Heart right ventricle (tissue), 16 donors: ENCODE measurements around the gene CLPTM1L. TPM values are rescaled to one million over a fixed set of nuclear protein-coding genes. Genes with fewer than 3 reads are reported as not detected.

Experiments
- ATAC-seq, 8 donors: fragments of 200-7000 bp; cut with Tn5 transposase; one replicate each; pipeline ENCODE4 v1.9.1; 2020; ENCODE audit warnings: mild to moderate bottlenecking in 8 of 8, moderate library complexity in 8 of 8, moderate number of reproducible peaks in 1 of 8
- DNase-seq, 2 donors: peaks; one replicate each; pipeline ENCODE4 v3.0.0-alpha.2; 2020
- H3K27ac ChIP-seq, 10 donors: fragments of 200-600 bp; sonication (generic) in 2 of 10; one replicate each; pipeline versions ENCODE4 v1.5.0 to v1.8.0; 2020 to 2022; ENCODE audit warnings: mild to moderate bottlenecking in 3 of 10
- H3K27me3 ChIP-seq, 7 donors: fragments of 200-600 bp; one replicate each; pipeline ENCODE4 v1.8.0; 2021 to 2022; ENCODE audit warnings: mild to moderate bottlenecking in 2 of 7
- H3K36me3 ChIP-seq, 9 donors: fragments of 200-600 bp; sonication (generic) in 1 of 9; one replicate each; pipeline versions ENCODE4 v1.5.0 to v1.8.0; 2020 to 2022; ENCODE audit warnings: mild to moderate bottlenecking in 2 of 9
- H3K4me1 ChIP-seq, 9 donors: fragments of 200-600 bp; sonication (generic) in 1 of 9; one replicate each; pipeline versions ENCODE4 v1.5.0 to v1.8.0; 2020 to 2022; ENCODE audit warnings: mild to moderate bottlenecking in 4 of 9
- H3K4me3 ChIP-seq, 10 donors: fragments of 200-600 bp; sonication (generic) in 2 of 10; one replicate each; pipeline versions ENCODE4 v1.5.0 to v1.8.0; 2020 to 2022; ENCODE audit warnings: mild to moderate bottlenecking in 7 of 10, moderate library complexity in 2 of 10
- H3K9me3 ChIP-seq, 11 donors: fragments of 200-600 bp in 10 of 11; sonication (generic) in 2 of 11; one replicate each; pipeline versions ENCODE4 v1.5.0 to v1.8.0; 2013 to 2022; ENCODE audit warnings: mild to moderate bottlenecking in 2 of 11, control low read depth in 1 of 11, moderate library complexity in 1 of 11
- WGBS, 2 donors: extraction: QIAGEN DNeasy Blood & Tissue Kit; methylation state at CpG; one replicate each; pipeline ENCODE4 v1.1.7; 2013; ENCODE audit warnings: inconsistent platforms in 1 of 2; 5-methylcytosine and 5-hydroxymethylcytosine counted together
- intact Hi-C, 10 donors: fragments of 100-400 bp; cut with DNase I; formaldehyde crosslinking; loops; one replicate each; pipeline versions ENCODE4 v1.11.1 to v1.14.2; 2022
- polyA plus RNA-seq, 2 donors: library from polyadenylated mRNA; stranded (reverse); fragments of 200-250 nt; gene quantifications; one replicate each; pipeline ENCODE4 v1.2.3, GENCODE V29; 2013
- total RNA-seq, 10 donors: library from RNA; stranded (reverse); fragmentation: NEBNext Ultra II Directional in 3 of 10; extraction: Animal tissue kit (Norgen Biotek cat#: 25700) in 3 of 10; gene quantifications; one replicate each; pipeline versions ENCODE4 v1.2.1 to v1.2.4, GENCODE V29; 2021 to 2023
- TF ChIP-seq, protein P1 (sequence below), 9 donors: fragments of 200-600 bp; sonication (generic) in 2 of 9; IDR thresholded peaks; one replicate each; pipeline versions ENCODE4 v1.5.0 to v1.8.0; 2021 to 2022; ENCODE audit warnings: antibody characterized with exemption in 9 of 9, mild to moderate bottlenecking in 5 of 9, moderate library complexity in 1 of 9
- donor health status: Arrhythmogenic right ventricular cardiomyopathy.
- donor health status: ischemic (EF 13 %, LVEDD 7.1; RV severe dilation, severe dysfunction).
- donor health status: healthy with polysubstance abuse.
- donor health status: DM: no; HTN: yes; CAD: no.
- donor health status: DM: no; HTN: no; CAD: no.
- donor health status: ischemic (EF 25% LVEDD 6.9; RV normal size, moderate dysfunction).
- donor health status: ischemic (EF 25% LVEDD 5.7; RV mildly dilated, moderate dysfunction).
- donor health status: healthy.
- donor health status: DM: yes; HTN: yes; CAD: no.
- donor health status: Ischemic cardiomyopathy.
- donor health status: ischemic (EF 35%, LVEDD 5.7; RV mildly dilated, moderate dysfunction).
- donor health status: nonischemic (EF 11% LVEDD 7.7; RV severe dilation, severe dysfunction).
- donor health status: DM: yes; HTN: yes; CAD: no.
- donor health status: PGD.
- donor health status: ischemic (EF 29% LVEDD 5.4; RV normal size, mild dysfunction).
- donor health status: nonischemic (EF 23%, LVEDD 6.1; RV moderate dilation, normal function).

CLPTM1L gene
- total and polyA plus RNA-seq, 12 donors, result 21.5 to 78.0 (median 32.5) TPM

DNA sequence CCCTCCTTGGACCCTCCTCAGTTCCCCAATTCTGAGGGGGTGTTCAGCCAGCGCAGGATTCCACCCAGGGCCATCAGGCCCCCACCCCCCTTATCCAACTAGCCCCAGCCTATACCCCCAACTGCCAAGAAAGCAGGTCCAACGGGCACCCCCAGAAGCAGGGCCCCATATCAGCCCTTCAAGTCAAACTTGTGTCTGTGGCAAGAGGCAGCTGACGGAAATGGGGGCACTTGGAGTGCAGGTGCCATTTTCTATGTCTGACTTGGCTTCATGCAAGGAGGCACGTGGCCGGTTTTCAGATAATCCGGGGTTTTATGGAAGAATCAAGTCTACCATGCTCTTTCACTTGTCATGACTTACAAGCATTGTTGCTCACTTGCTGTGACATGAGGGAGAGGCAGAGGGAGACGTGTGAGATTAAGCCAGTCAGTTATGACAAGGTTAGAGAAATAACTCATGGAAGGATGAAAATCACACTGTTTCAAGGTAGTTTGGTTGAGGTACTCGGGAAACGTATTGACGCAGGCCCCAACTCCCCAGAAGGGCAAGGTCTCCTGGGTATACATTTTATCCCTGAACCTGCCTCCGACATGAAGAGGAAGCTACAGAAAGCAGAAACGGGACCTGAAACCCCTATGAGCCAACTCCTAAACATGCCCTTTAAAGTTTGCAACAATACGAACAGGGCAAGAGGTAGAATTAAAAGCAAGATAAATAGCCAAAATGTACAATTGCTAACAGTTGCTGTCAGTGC, 26.5 kb upstream of the CLPTM1L start:
- intact Hi-C loops, result no loop called here
- WGBS, 2 donors, result 83% methylated on average over 13 of the region's 13 CpGs

DNA sequence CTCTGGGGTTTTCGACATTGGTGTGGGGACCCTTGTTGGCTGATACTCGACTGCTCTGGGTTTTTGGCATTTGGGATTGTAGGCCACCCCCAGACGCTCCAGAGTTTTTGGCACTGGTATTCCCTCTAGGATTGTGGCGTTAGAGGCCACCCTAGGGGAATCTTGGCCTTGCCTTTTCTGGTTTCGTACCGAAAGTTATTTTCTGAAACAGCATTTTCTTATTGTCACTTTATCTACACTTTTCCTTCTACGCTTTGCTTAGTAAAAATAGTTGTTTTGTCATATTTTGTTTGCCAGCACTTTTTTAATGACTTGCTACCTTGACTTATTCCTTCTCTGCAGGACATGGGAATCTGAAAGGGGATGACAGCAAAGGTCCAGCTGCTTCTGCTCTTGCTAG, 25.1 kb upstream of the CLPTM1L start:
- Histone ChIP-seq H3K36me3 (no peaks in the 10 kb centered on the region), H3K27me3 (peaks cover 0 to 34% (median 7%) of the 10 kb centered on the region in 7 donors), H3K4me3 (no peak overlapping the region), H3K27ac (no peak overlapping the region), H3K9me3 (no peaks in the 10 kb centered on the region), H3K4me1 (no peaks in the 10 kb centered on the region)
- WGBS, 2 donors, result 73 to 79% methylated on average over 7 of the region's 7 CpGs
- ATAC-seq (no peak), DNase-seq (no peak)
- intact Hi-C loops, result no loop called here
- TF ChIP-seq, protein P1, sequence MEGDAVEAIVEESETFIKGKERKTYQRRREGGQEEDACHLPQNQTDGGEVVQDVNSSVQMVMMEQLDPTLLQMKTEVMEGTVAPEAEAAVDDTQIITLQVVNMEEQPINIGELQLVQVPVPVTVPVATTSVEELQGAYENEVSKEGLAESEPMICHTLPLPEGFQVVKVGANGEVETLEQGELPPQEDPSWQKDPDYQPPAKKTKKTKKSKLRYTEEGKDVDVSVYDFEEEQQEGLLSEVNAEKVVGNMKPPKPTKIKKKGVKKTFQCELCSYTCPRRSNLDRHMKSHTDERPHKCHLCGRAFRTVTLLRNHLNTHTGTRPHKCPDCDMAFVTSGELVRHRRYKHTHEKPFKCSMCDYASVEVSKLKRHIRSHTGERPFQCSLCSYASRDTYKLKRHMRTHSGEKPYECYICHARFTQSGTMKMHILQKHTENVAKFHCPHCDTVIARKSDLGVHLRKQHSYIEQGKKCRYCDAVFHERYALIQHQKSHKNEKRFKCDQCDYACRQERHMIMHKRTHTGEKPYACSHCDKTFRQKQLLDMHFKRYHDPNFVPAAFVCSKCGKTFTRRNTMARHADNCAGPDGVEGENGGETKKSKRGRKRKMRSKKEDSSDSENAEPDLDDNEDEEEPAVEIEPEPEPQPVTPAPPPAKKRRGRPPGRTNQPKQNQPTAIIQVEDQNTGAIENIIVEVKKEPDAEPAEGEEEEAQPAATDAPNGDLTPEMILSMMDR (IDR thresholded peaks at IDR 0.05), result no peak

More for the DNA sequence above, 26.5 kb upstream of the CLPTM1L start:
- no peaks in the 10 kb centered on the region for H3K36me3 ChIP-seq
- H3K27ac ChIP-seq, result no peak overlapping the region
- H3K9me3 ChIP-seq, result no peaks in the 10 kb centered on the region
- peaks cover 0 to 33% (median 11%) of the 10 kb centered on the region in 7 donors for H3K27me3 ChIP-seq
- no peak overlapping the region for H3K4me3 ChIP-seq
- TF ChIP-seq, protein P1 (IDR thresholded peaks at IDR 0.05), result no peak
- DNase-seq (no peak), ATAC-seq (no peak)
- no peaks in the 10 kb centered on the region for H3K4me1 ChIP-seq

DNA sequence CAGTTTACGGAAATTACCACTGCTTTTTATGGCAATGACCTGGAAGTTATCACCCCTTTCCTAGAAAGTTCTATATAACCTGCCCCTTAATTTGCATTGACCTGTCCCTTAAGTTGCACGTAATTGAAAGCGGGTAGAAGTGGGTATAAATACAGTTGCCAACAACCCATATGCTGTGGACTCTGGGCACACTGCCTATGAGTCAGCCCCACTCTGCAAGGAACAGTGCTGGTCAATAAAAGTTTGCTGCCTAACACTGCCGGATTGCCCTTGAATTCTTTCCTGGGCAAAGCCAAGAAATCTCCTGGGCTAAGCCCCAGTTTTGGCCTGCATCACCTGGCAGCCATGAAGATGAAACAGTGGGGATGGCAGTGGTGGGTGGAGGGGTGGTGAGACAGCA, 23.9 kb upstream of the CLPTM1L start:
- Histone ChIP-seq H3K9me3 (no peaks in the 10 kb centered on the region), H3K27me3 (peaks cover 0 to 45% (median 15%) of the 10 kb centered on the region in 7 donors), H3K27ac (no peak overlapping the region), H3K36me3 (no peaks in the 10 kb centered on the region), H3K4me3 (no peak overlapping the region), H3K4me1 (no peaks in the 10 kb centered on the region)
- WGBS, 2 donors, result 75 to 81% methylated on average over 4 of the region's 4 CpGs
- no peak for ATAC-seq
- TF ChIP-seq, protein P1 (IDR thresholded peaks at IDR 0.05), result no peak
- intact Hi-C loops, result no loop called here
- no peak for DNase-seq

DNA sequence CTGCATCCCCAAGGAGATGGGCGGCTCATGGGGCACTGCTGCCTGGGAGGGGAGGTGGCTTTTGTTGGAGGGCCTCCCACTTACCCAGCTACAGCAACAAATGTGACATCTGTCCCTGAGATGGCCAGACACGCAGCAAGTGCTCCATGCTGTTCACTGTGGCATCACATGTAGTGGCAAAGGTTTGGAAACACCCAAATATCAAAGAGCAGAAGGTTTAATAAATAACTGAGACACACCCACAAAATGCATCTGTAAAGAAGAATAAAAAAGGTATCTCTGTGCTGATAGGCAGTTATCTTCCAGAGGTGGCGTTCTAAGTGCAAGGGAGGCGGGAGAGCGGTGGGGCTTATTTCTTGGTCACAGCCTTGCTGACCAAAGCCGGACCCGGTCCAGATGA, 23.3 kb upstream of the CLPTM1L start:
- TF ChIP-seq, protein P1 (IDR thresholded peaks at IDR 0.05), result no peak
- DNase-seq (no peak), ATAC-seq (no peak)
- peaks cover 0 to 50% (median 19%) of the 10 kb centered on the region in 7 donors for H3K27me3 ChIP-seq
- H3K9me3 ChIP-seq, result no peaks in the 10 kb centered on the region
- 77 to 85% methylated on average over 7 of the region's 7 CpGs for WGBS, 2 donors
- intact Hi-C loops, result no loop called here
- no peaks in the 10 kb centered on the region for H3K4me1 ChIP-seq
- H3K4me3 ChIP-seq, result no peak overlapping the region
- H3K27ac ChIP-seq, result no peak overlapping the region
- H3K36me3 ChIP-seq, result no peaks in the 10 kb centered on the region
